HL-60/S4 (cell line): ENCODE measurements around the gene HEXA.

Experiments
- in situ Hi-C: fragments of 300-500 bp; cut with MboI; formaldehyde crosslinking; loops from 2 replicates; pipeline ENCODE4 v1.14.3; 2022; ENCODE audit warnings: low sequenced_read_pairs

Gene HEXA

GRCh38 chr15:72377331-72377730 is 1.5 kb upstream of the HEXA start:
- in situ Hi-C loops: no loop called here

- in situ Hi-C loops: no loop called here
Observed at GRCh38 chr15:72375501-72375845, 341 bp downstream of the HEXA start.

GRCh38 chr15:72372361-72372760 is 3.5 kb downstream of the HEXA start:
- in situ Hi-C loops: no loop called here

- in situ Hi-C loops: no loop called here
Observed at GRCh38 chr15:72369964-72370363, 5.8 kb downstream of the HEXA start.

- in situ Hi-C loops: no loop called here
Observed at GRCh38 chr15:72368899-72369298, 6.9 kb downstream of the HEXA start.

- in situ Hi-C loops: no loop called here
Observed at GRCh38 chr15:72368325-72368724, 7.5 kb downstream of the HEXA start.

- in situ Hi-C loops: no loop called here
Observed at GRCh38 chr15:72365844-72366243, 10.0 kb downstream of the HEXA start.

GRCh38 chr15:72361176-72361575 is 14.6 kb downstream of the HEXA start:
- in situ Hi-C loops: no loop called here

GRCh38 chr15:72358650-72359171 is 17.1 kb downstream of the HEXA start:
- in situ Hi-C loops: no loop called here

- in situ Hi-C loops: no loop called here
Observed at GRCh38 chr15:72358121-72358520, 17.7 kb downstream of the HEXA start.

GRCh38 chr15:72354496-72354895 is 21.3 kb downstream of the HEXA start:
- in situ Hi-C loops: no loop called here

GRCh38 chr15:72353266-72353665 is 22.5 kb downstream of the HEXA start:
- in situ Hi-C loops: no loop called here

GRCh38 chr15:72345806-72346205 is 30.0 kb downstream of the HEXA start:
- in situ Hi-C loops: no loop called here

- in situ Hi-C loops: no loop called here
Observed at GRCh38 chr15:72345280-72345679, 30.5 kb downstream of the HEXA start.

- in situ Hi-C loops: no loop called here
Observed at GRCh38 chr15:72344602-72345001, 31.2 kb downstream of the HEXA start.

- in situ Hi-C loops: no loop called here
Observed at GRCh38 chr15:72342385-72342784, 33.4 kb downstream of the HEXA start.

GRCh38 chr15:72341361-72341760 is 34.5 kb downstream of the HEXA start:
- in situ Hi-C loops: no loop called here

GRCh38 chr15:72340366-72340765 is 35.4 kb downstream of the HEXA start:
- in situ Hi-C loops: no loop called here

GRCh38 chr15:72339777-72340177 is 36.0 kb downstream of the HEXA start:
- in situ Hi-C loops: no loop called here

GRCh38 chr15:72338617-72339321 is 37.0 kb downstream of the HEXA start:
- in situ Hi-C loops: no loop called here

- in situ Hi-C loops: no loop called here
Observed at GRCh38 chr15:72338148-72338547, 37.7 kb downstream of the HEXA start.

GRCh38 chr15:72334842-72335241 is 41.0 kb downstream of the HEXA start:
- in situ Hi-C loops: no loop called here

GRCh38 chr15:72331021-72331420 is 44.8 kb downstream of the HEXA start:
- in situ Hi-C loops: no loop called here
